Measurements from ENCODE around the gene MACROD2. TPM values are rescaled to one million over a fixed set of nuclear protein-coding genes. Genes with fewer than 3 reads are reported as not detected.

Gene MACROD2
- total and polyA plus RNA-seq, 4 donors: 13.0 to 67.1 (median 20.7) TPM

- no peak overlapping the region for H3K4me3 ChIP-seq
- TF ChIP-seq, protein P1, sequence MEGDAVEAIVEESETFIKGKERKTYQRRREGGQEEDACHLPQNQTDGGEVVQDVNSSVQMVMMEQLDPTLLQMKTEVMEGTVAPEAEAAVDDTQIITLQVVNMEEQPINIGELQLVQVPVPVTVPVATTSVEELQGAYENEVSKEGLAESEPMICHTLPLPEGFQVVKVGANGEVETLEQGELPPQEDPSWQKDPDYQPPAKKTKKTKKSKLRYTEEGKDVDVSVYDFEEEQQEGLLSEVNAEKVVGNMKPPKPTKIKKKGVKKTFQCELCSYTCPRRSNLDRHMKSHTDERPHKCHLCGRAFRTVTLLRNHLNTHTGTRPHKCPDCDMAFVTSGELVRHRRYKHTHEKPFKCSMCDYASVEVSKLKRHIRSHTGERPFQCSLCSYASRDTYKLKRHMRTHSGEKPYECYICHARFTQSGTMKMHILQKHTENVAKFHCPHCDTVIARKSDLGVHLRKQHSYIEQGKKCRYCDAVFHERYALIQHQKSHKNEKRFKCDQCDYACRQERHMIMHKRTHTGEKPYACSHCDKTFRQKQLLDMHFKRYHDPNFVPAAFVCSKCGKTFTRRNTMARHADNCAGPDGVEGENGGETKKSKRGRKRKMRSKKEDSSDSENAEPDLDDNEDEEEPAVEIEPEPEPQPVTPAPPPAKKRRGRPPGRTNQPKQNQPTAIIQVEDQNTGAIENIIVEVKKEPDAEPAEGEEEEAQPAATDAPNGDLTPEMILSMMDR (IDR thresholded peaks at IDR 0.05; ENCODE audit: control extremely low read depth, extremely low read depth): no peak
- H3K9me3 ChIP-seq (ENCODE audit: control insufficient read depth in 4 of 4, insufficient read depth in 3 of 4, low read length in 3 of 4): peaks cover 0 to 4% (median 0%) of the 10 kb centered on the region in 4 donors
- no peak overlapping the region for H3K9ac ChIP-seq (ENCODE audit: insufficient read depth in 1 of 2, low read length in 2 of 2)
- no peaks in the 10 kb centered on the region for H3K36me3 ChIP-seq (ENCODE audit: control insufficient read depth in 4 of 4, insufficient read depth in 4 of 4, low read length in 4 of 4)
- H3K27ac ChIP-seq (ENCODE audit: low read depth in 1 of 2, low read length in 1 of 2): no peak overlapping the region
- no peak for ATAC-seq (ENCODE audit: insufficient read depth, low FRiP score)
- no peak for DNase-seq
- no peaks in the 10 kb centered on the region for H3K4me1 ChIP-seq (ENCODE audit: control insufficient read depth in 5 of 5, insufficient read depth in 5 of 5, low read length in 5 of 5)
- H3K27me3 ChIP-seq (ENCODE audit: control insufficient read depth in 3 of 3, insufficient read depth in 3 of 3, low read length in 2 of 3): no peaks in the 10 kb centered on the region
- WGBS, 2 donors: 71 to 76% methylated on average over 12 of the region's 12 CpGs
Observed at GRCh38 chr20:14470231-14470899, 475.0 kb downstream of the MACROD2 start.

- no peaks in the 10 kb centered on the region for H3K27me3 ChIP-seq (ENCODE audit: control insufficient read depth in 3 of 3, insufficient read depth in 3 of 3, low read length in 2 of 3)
- TF ChIP-seq, protein P1 (IDR thresholded peaks at IDR 0.05; ENCODE audit: control extremely low read depth, extremely low read depth): no peak
- H3K9ac ChIP-seq (ENCODE audit: insufficient read depth in 1 of 2, low read length in 2 of 2): no peak overlapping the region
- no peaks in the 10 kb centered on the region for H3K4me1 ChIP-seq (ENCODE audit: control insufficient read depth in 5 of 5, insufficient read depth in 5 of 5, low read length in 5 of 5)
- ATAC-seq (ENCODE audit: insufficient read depth, low FRiP score): no peak
- H3K27ac ChIP-seq (ENCODE audit: low read depth in 1 of 2, low read length in 1 of 2): no peak overlapping the region
- peaks cover 0 to 4% (median 0%) of the 10 kb centered on the region in 4 donors for H3K9me3 ChIP-seq (ENCODE audit: control insufficient read depth in 4 of 4, insufficient read depth in 3 of 4, low read length in 3 of 4)
- H3K36me3 ChIP-seq (ENCODE audit: control insufficient read depth in 4 of 4, insufficient read depth in 4 of 4, low read length in 4 of 4): no peaks in the 10 kb centered on the region
- no peak overlapping the region for H3K4me3 ChIP-seq
- DNase-seq: no peak
- 93 to 94% methylated on average over 10 of the region's 10 CpGs for WGBS, 2 donors
Observed at GRCh38 chr20:14470977-14471661, 475.8 kb downstream of the MACROD2 start.

- H3K9me3 ChIP-seq (ENCODE audit: control insufficient read depth in 4 of 4, insufficient read depth in 3 of 4, low read length in 3 of 4): no peaks in the 10 kb centered on the region
- 74 to 82% methylated on average over 3 of the region's 3 CpGs for whole genome bisulfite sequencing, 2 donors
- no peaks in the 10 kb centered on the region for H3K36me3 ChIP-seq (ENCODE audit: control insufficient read depth in 4 of 4, insufficient read depth in 4 of 4, low read length in 4 of 4)
- H3K27me3 ChIP-seq (ENCODE audit: control insufficient read depth in 3 of 3, insufficient read depth in 3 of 3, low read length in 2 of 3): no peaks in the 10 kb centered on the region
- no peak for DNase-seq
- no peak overlapping the region for H3K27ac ChIP-seq (ENCODE audit: low read depth in 1 of 2, low read length in 1 of 2)
- no peak overlapping the region for H3K9ac ChIP-seq (ENCODE audit: insufficient read depth in 1 of 2, low read length in 2 of 2)
- TF ChIP-seq, protein P1 (IDR thresholded peaks at IDR 0.05; ENCODE audit: control extremely low read depth, extremely low read depth): no peak
- no peaks in the 10 kb centered on the region for H3K4me1 ChIP-seq (ENCODE audit: control insufficient read depth in 5 of 5, insufficient read depth in 5 of 5, low read length in 5 of 5)
- no peak for ATAC-seq (ENCODE audit: insufficient read depth, low FRiP score)
- H3K4me3 ChIP-seq: no peak overlapping the region
Observed at GRCh38 chr20:14477125-14477524, 481.8 kb downstream of the MACROD2 start.

All from lung (tissue), 12 donors.